ENCODE results near the gene FER1L5.

The FER1L5 gene

GRCh38 chr2:96608469-96609455, 33.8 kb upstream of the FER1L5 start:
- DNase-seq (ENCODE audit: insufficient read length, low spot score): no peak
- TF ChIP-seq PAX5 (IDR thresholded peaks at IDR 0.05; ENCODE audit: insufficient read depth, low read length, severe bottlenecking) (no peak), POLR2AphosphoS5 (IDR thresholded peaks at IDR 0.05; ENCODE audit: low read depth, low read length) (no peak), TAF1 (IDR thresholded peaks at IDR 0.05; ENCODE audit: low read depth, low read length) (no peak), SPI1 (IDR thresholded peaks at IDR 0.05; ENCODE audit: low read depth, low read length) (no peak), POU2F2 (IDR thresholded peaks at IDR 0.05; ENCODE audit: low read depth, low read length) (no peak), POLR2A (IDR thresholded peaks at IDR 0.05; ENCODE audit: low read depth, low read length) (no peak)

GRCh38 chr2:96616128-96616527, 26.4 kb upstream of the FER1L5 start:
- FAIRE-seq: no peak

More at GRCh38 chr2:96608469-96609455, 33.8 kb upstream of the FER1L5 start:
- FAIRE-seq: no peak

GRCh38 chr2:96616535-96616934, 26.0 kb upstream of the FER1L5 start:
- FAIRE-seq: no peak
- no peak for TF ChIP-seq PAX5 (IDR thresholded peaks at IDR 0.05; ENCODE audit: insufficient read depth, low read length, severe bottlenecking)
- TF ChIP-seq POLR2A (IDR thresholded peaks at IDR 0.05; ENCODE audit: low read depth, low read length): no peak
- TF ChIP-seq SPI1 (IDR thresholded peaks at IDR 0.05; ENCODE audit: low read depth, low read length): no peak
- no peak for TF ChIP-seq POU2F2 (IDR thresholded peaks at IDR 0.05; ENCODE audit: low read depth, low read length)
- TF ChIP-seq TAF1 (IDR thresholded peaks at IDR 0.05; ENCODE audit: low read depth, low read length): no peak
- no peak for TF ChIP-seq POLR2AphosphoS5 (IDR thresholded peaks at IDR 0.05; ENCODE audit: low read depth, low read length)
- DNase-seq (ENCODE audit: insufficient read length, low spot score): no peak

More at GRCh38 chr2:96616128-96616527, 26.4 kb upstream of the FER1L5 start:
- TF ChIP-seq POU2F2 (IDR thresholded peaks at IDR 0.05; ENCODE audit: low read depth, low read length) (no peak), PAX5 (IDR thresholded peaks at IDR 0.05; ENCODE audit: insufficient read depth, low read length, severe bottlenecking) (no peak), POLR2A (IDR thresholded peaks at IDR 0.05; ENCODE audit: low read depth, low read length) (no peak), POLR2AphosphoS5 (IDR thresholded peaks at IDR 0.05; ENCODE audit: low read depth, low read length) (no peak), SPI1 (IDR thresholded peaks at IDR 0.05; ENCODE audit: low read depth, low read length) (no peak)
- no peak for DNase-seq (ENCODE audit: insufficient read length, low spot score)

- FAIRE-seq: no peak
These were observed 25.6 kb upstream of the FER1L5 start for GRCh38 chr2:96617012-96617411.

GRCh38 chr2:96618596-96619283, 23.8 kb upstream of the FER1L5 start:
- no peak for TF ChIP-seq TAF1 (IDR thresholded peaks at IDR 0.05; ENCODE audit: low read depth, low read length)
- TF ChIP-seq SPI1 (IDR thresholded peaks at IDR 0.05; ENCODE audit: low read depth, low read length): no peak
- no peak for TF ChIP-seq PAX5 (IDR thresholded peaks at IDR 0.05; ENCODE audit: insufficient read depth, low read length, severe bottlenecking)
- TF ChIP-seq POLR2A (IDR thresholded peaks at IDR 0.05; ENCODE audit: low read depth, low read length): no peak
- no peak for TF ChIP-seq POU2F2 (IDR thresholded peaks at IDR 0.05; ENCODE audit: low read depth, low read length)
- DNase-seq (ENCODE audit: insufficient read length, low spot score): no peak
- no peak for FAIRE-seq

More at GRCh38 chr2:96617012-96617411, 25.6 kb upstream of the FER1L5 start:
- DNase-seq (ENCODE audit: insufficient read length, low spot score): no peak
- no peak for TF ChIP-seq PAX5 (IDR thresholded peaks at IDR 0.05; ENCODE audit: insufficient read depth, low read length, severe bottlenecking)
- no peak for TF ChIP-seq POU2F2 (IDR thresholded peaks at IDR 0.05; ENCODE audit: low read depth, low read length)
- TF ChIP-seq POLR2AphosphoS5 (IDR thresholded peaks at IDR 0.05; ENCODE audit: low read depth, low read length): no peak
- TF ChIP-seq POLR2A (IDR thresholded peaks at IDR 0.05; ENCODE audit: low read depth, low read length): no peak
- no peak for TF ChIP-seq TAF1 (IDR thresholded peaks at IDR 0.05; ENCODE audit: low read depth, low read length)
- no peak for TF ChIP-seq SPI1 (IDR thresholded peaks at IDR 0.05; ENCODE audit: low read depth, low read length)

- FAIRE-seq (no peak), DNase-seq (ENCODE audit: insufficient read length, low spot score) (no peak)
- no peak for TF ChIP-seq POLR2AphosphoS5 (IDR thresholded peaks at IDR 0.05; ENCODE audit: low read depth, low read length)
- TF ChIP-seq TAF1 (IDR thresholded peaks at IDR 0.05; ENCODE audit: low read depth, low read length): no peak
- TF ChIP-seq POLR2A (IDR thresholded peaks at IDR 0.05; ENCODE audit: low read depth, low read length): no peak
- no peak for TF ChIP-seq SPI1 (IDR thresholded peaks at IDR 0.05; ENCODE audit: low read depth, low read length)
- no peak for TF ChIP-seq POU2F2 (IDR thresholded peaks at IDR 0.05; ENCODE audit: low read depth, low read length)
- TF ChIP-seq PAX5 (IDR thresholded peaks at IDR 0.05; ENCODE audit: insufficient read depth, low read length, severe bottlenecking): no peak
These were observed 20.0 kb upstream of the FER1L5 start for GRCh38 chr2:96622544-96622943.

GRCh38 chr2:96623116-96623515, 19.4 kb upstream of the FER1L5 start:
- no peak for FAIRE-seq
- no peak for TF ChIP-seq PAX5 (IDR thresholded peaks at IDR 0.05; ENCODE audit: insufficient read depth, low read length, severe bottlenecking)
- no peak for TF ChIP-seq POU2F2 (IDR thresholded peaks at IDR 0.05; ENCODE audit: low read depth, low read length)
- no peak for TF ChIP-seq POLR2A (IDR thresholded peaks at IDR 0.05; ENCODE audit: low read depth, low read length)
- TF ChIP-seq SPI1 (IDR thresholded peaks at IDR 0.05; ENCODE audit: low read depth, low read length): no peak
- no peak for TF ChIP-seq POLR2AphosphoS5 (IDR thresholded peaks at IDR 0.05; ENCODE audit: low read depth, low read length)
- TF ChIP-seq TAF1 (IDR thresholded peaks at IDR 0.05; ENCODE audit: low read depth, low read length): no peak
- DNase-seq (ENCODE audit: insufficient read length, low spot score): no peak

- DNase-seq (ENCODE audit: insufficient read length, low spot score): no peak
- TF ChIP-seq PAX5 (IDR thresholded peaks at IDR 0.05; ENCODE audit: insufficient read depth, low read length, severe bottlenecking) (no peak), POU2F2 (IDR thresholded peaks at IDR 0.05; ENCODE audit: low read depth, low read length) (no peak), SPI1 (IDR thresholded peaks at IDR 0.05; ENCODE audit: low read depth, low read length) (no peak), POLR2AphosphoS5 (IDR thresholded peaks at IDR 0.05; ENCODE audit: low read depth, low read length) (no peak), TAF1 (IDR thresholded peaks at IDR 0.05; ENCODE audit: low read depth, low read length) (no peak)
- no peak for FAIRE-seq
These were observed 16.7 kb upstream of the FER1L5 start for GRCh38 chr2:96625571-96626552.

Data from GM12891 (cell line).